ENCODE data around the gene SYCE3. TPM values are rescaled to one million over a fixed set of nuclear protein-coding genes. Genes with fewer than 3 reads are reported as not detected.
A peak's percentile ranks its signal among the peaks of the same experiment; 100 is the strongest.

Gene SYCE3
- total and polyA plus RNA-seq, 2 experiments from 2014 or later, result not detected

- TF ChIP-seq, protein P1, sequence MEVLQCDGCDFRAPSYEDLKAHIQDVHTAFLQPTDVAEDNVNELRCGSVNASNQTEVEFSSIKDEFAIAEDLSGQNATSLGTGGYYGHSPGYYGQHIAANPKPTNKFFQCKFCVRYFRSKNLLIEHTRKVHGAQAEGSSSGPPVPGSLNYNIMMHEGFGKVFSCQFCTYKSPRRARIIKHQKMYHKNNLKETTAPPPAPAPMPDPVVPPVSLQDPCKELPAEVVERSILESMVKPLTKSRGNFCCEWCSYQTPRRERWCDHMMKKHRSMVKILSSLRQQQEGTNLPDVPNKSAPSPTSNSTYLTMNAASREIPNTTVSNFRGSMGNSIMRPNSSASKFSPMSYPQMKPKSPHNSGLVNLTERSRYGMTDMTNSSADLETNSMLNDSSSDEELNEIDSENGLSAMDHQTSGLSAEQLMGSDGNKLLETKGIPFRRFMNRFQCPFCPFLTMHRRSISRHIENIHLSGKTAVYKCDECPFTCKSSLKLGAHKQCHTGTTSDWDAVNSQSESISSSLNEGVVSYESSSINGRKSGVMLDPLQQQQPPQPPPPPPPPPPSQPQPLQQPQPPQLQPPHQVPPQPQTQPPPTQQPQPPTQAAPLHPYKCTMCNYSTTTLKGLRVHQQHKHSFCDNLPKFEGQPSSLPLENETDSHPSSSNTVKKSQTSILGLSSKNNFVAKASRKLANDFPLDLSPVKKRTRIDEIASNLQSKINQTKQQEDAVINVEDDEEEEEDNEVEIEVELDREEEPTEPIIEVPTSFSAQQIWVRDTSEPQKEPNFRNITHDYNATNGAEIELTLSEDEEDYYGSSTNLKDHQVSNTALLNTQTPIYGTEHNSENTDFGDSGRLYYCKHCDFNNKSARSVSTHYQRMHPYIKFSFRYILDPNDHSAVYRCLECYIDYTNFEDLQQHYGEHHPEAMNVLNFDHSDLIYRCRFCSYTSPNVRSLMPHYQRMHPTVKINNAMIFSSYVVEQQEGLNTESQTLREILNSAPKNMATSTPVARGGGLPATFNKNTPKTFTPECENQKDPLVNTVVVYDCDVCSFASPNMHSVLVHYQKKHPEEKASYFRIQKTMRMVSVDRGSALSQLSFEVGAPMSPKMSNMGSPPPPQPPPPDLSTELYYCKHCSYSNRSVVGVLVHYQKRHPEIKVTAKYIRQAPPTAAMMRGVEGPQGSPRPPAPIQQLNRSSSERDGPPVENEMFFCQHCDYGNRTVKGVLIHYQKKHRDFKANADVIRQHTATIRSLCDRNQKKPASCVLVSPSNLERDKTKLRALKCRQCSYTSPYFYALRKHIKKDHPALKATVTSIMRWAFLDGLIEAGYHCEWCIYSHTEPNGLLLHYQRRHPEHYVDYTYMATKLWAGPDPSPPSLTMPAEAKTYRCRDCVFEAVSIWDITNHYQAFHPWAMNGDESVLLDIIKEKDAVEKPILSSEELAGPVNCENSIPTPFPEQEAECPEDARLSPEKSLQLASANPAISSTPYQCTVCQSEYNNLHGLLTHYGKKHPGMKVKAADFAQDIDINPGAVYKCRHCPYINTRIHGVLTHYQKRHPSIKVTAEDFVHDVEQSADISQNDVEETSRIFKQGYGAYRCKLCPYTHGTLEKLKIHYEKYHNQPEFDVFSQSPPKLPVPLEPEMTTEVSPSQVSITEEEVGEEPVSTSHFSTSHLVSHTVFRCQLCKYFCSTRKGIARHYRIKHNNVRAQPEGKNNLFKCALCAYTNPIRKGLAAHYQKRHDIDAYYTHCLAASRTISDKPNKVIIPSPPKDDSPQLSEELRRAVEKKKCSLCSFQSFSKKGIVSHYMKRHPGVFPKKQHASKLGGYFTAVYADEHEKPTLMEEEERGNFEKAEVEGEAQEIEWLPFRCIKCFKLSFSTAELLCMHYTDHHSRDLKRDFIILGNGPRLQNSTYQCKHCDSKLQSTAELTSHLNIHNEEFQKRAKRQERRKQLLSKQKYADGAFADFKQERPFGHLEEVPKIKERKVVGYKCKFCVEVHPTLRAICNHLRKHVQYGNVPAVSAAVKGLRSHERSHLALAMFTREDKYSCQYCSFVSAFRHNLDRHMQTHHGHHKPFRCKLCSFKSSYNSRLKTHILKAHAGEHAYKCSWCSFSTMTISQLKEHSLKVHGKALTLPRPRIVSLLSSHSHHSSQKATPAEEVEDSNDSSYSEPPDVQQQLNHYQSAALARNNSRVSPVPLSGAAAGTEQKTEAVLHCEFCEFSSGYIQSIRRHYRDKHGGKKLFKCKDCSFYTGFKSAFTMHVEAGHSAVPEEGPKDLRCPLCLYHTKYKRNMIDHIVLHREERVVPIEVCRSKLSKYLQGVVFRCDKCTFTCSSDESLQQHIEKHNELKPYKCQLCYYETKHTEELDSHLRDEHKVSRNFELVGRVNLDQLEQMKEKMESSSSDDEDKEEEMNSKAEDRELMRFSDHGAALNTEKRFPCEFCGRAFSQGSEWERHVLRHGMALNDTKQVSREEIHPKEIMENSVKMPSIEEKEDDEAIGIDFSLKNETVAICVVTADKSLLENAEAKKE (CRISPR knock-in tag; IDR thresholded peaks at IDR 0.05), result no peak
- no peak for TF ChIP-seq NANOG (IDR thresholded peaks at IDR 0.05; ENCODE audit: borderline replicate concordance)
- TF ChIP-seq POLR2AphosphoS5 (IDR thresholded peaks at IDR 0.05; ENCODE audit: low read depth), result no peak
Observed at GRCh38 chr22:50506611-50507420, 55.9 kb downstream of the SYCE3 start (continued).

DNA sequence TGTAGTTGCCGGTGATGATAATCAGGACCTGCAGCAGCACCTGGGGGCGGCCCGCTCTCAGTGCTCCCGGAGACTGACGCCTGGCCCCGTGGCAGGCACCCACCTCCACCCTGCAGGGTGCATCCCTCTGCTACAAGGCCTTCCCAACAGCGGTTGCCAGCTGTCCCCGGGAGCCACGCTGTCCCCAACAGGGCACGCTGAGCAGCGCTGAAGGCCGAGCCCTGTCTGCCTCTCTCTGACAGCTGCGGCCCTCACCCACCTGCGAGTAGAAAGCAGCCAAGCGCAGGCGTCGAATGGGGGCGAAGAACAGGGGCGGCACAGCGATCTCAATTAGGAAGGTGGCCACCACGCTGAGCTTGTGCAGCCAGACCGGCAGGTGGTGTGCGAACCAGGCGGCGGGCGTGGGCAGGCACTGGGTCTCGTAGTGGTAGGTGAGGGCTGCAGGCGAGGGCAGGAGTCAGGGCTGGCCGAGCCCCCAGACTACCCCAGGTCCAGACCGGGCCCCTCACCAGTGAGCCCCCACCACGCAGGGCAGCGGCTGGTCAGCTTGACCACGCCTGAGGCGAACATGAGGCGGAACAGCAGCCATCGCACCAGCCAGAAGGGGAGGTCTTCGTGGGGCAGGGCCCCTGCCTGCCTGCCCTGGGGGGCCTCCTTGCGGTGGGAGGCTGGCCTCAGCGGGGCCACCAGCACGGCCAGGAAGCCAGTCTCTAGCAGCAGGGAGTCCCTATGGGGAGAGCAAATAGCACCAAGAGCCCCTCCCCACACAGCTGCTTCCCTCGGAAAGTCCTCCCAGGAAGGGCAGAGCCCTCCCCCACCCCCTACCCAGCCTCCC is 56.7 kb downstream of the SYCE3 start:
- H3K27me3 ChIP-seq (ENCODE audit: insufficient read depth), result no peaks in the 10 kb centered on the region
- Mint-ChIP-seq H3K27ac (no peak overlapping the region), H3K9me3 (no peaks in the 10 kb centered on the region), H3K4me3 (peak overlapping the region; percentile 93; the same call in 2 of the 3 replicates), H3K27me3 (ENCODE audit: insufficient read depth, low read depth, poor library complexity) (peaks cover 9% of the 10 kb centered on the region), H3K36me3 (ENCODE audit: low read depth) (no peaks in the 10 kb centered on the region; the same call in 2 of the 3 replicates), H3K4me1 (peaks cover 10% of the 10 kb centered on the region)
- DNase-seq (ENCODE audit: low spot score) (no peak), ATAC-seq (no peak)
- peaks cover 19% of the 10 kb centered on the region for H4K20me1 ChIP-seq (replicated peaks; ENCODE audit: insufficient read depth)
- no peak overlapping the region for H3K4me3 ChIP-seq
- no peak overlapping the region for H3K4me2 ChIP-seq
- H3F3A ChIP-seq (replicated peaks; ENCODE audit: low read depth), result 0 out of 2 replicates have a peak, but pooled peaks cover 6% of the 10 kb centered on the region
- H3K36me3 ChIP-seq (ENCODE audit: insufficient read depth), result no peaks in the 10 kb centered on the region
- peaks cover 7% of the 10 kb centered on the region for H3K4me1 ChIP-seq (ENCODE audit: insufficient read depth)
- H2AFZ ChIP-seq, result no peak overlapping the region
- no peak overlapping the region for H3K27ac ChIP-seq (ENCODE audit: low read depth)
- peaks cover 26% of the 10 kb centered on the region for H3K79me2 ChIP-seq (replicated peaks; ENCODE audit: insufficient read depth)
- H3K9me2 ChIP-seq (ENCODE audit: insufficient read depth), result no peaks in the 10 kb centered on the region
- TF ChIP-seq JUNB (IDR thresholded peaks at IDR 0.05; ENCODE audit: unreplicated experiment) (no peak), ETS1 (IDR thresholded peaks at IDR 0.05) (no peak)
- TF ChIP-seq, protein P2, sequence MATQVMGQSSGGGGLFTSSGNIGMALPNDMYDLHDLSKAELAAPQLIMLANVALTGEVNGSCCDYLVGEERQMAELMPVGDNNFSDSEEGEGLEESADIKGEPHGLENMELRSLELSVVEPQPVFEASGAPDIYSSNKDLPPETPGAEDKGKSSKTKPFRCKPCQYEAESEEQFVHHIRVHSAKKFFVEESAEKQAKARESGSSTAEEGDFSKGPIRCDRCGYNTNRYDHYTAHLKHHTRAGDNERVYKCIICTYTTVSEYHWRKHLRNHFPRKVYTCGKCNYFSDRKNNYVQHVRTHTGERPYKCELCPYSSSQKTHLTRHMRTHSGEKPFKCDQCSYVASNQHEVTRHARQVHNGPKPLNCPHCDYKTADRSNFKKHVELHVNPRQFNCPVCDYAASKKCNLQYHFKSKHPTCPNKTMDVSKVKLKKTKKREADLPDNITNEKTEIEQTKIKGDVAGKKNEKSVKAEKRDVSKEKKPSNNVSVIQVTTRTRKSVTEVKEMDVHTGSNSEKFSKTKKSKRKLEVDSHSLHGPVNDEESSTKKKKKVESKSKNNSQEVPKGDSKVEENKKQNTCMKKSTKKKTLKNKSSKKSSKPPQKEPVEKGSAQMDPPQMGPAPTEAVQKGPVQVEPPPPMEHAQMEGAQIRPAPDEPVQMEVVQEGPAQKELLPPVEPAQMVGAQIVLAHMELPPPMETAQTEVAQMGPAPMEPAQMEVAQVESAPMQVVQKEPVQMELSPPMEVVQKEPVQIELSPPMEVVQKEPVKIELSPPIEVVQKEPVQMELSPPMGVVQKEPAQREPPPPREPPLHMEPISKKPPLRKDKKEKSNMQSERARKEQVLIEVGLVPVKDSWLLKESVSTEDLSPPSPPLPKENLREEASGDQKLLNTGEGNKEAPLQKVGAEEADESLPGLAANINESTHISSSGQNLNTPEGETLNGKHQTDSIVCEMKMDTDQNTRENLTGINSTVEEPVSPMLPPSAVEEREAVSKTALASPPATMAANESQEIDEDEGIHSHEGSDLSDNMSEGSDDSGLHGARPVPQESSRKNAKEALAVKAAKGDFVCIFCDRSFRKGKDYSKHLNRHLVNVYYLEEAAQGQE (IDR thresholded peaks at IDR 0.05; ENCODE audit: unreplicated experiment), result no peak

All from GM23338 (cell line).